22Rv1 (cell line): ENCODE results near the gene LRGUK.

ENCODE experiments used
- H3K27ac ChIP-seq: fragments of 450-650 bp; 2 replicates; pipeline ENCODE4 v1.5.1; 2017
- ZFX ChIP-seq: fragments of 450-650 bp; IDR thresholded peaks from 2 replicates; pipeline ENCODE4 v1.6.1; 2017; ENCODE audit warnings: antibody characterized with exemption, borderline replicate concordance
- TF ChIP-seq, protein P1 (sequence below): fragments of 450-650 bp; IDR thresholded peaks from 2 replicates; pipeline ENCODE4 v1.5.1; 2017; ENCODE audit warnings: mild to moderate bottlenecking

Gene LRGUK

DNA sequence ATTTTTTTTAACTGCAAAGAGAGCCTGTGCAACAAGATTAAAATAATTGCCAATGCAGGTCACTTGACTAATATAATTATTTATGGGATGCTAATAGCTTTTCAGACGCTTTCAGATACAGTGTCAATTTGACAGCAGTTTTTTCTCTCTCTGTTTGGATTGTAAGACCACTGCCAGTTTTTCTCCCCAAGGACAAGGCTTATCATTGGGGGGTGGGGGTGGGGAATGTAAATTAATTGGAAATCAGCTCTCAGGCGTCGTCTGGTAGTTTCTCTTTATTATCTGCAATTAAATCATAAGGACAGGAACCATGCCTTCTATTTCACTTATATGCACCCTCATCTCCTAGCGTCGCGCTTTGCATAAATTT lies 559 bp upstream of the LRGUK start:
- H3K27ac ChIP-seq: no peak overlapping the region
- TF ChIP-seq, protein P1, sequence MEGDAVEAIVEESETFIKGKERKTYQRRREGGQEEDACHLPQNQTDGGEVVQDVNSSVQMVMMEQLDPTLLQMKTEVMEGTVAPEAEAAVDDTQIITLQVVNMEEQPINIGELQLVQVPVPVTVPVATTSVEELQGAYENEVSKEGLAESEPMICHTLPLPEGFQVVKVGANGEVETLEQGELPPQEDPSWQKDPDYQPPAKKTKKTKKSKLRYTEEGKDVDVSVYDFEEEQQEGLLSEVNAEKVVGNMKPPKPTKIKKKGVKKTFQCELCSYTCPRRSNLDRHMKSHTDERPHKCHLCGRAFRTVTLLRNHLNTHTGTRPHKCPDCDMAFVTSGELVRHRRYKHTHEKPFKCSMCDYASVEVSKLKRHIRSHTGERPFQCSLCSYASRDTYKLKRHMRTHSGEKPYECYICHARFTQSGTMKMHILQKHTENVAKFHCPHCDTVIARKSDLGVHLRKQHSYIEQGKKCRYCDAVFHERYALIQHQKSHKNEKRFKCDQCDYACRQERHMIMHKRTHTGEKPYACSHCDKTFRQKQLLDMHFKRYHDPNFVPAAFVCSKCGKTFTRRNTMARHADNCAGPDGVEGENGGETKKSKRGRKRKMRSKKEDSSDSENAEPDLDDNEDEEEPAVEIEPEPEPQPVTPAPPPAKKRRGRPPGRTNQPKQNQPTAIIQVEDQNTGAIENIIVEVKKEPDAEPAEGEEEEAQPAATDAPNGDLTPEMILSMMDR: no peak
- no peak for TF ChIP-seq ZFX

GRCh38 chr7:134128829-134129228 lies 1.7 kb downstream of the LRGUK start:
- TF ChIP-seq, protein P1: no peak
- TF ChIP-seq ZFX: no peak
- H3K27ac ChIP-seq: no peak overlapping the region

GRCh38 chr7:134129856-134130523 lies 2.9 kb downstream of the LRGUK start:
- H3K27ac ChIP-seq: no peak overlapping the region
- TF ChIP-seq, protein P1: no peak
- TF ChIP-seq ZFX: no peak

DNA sequence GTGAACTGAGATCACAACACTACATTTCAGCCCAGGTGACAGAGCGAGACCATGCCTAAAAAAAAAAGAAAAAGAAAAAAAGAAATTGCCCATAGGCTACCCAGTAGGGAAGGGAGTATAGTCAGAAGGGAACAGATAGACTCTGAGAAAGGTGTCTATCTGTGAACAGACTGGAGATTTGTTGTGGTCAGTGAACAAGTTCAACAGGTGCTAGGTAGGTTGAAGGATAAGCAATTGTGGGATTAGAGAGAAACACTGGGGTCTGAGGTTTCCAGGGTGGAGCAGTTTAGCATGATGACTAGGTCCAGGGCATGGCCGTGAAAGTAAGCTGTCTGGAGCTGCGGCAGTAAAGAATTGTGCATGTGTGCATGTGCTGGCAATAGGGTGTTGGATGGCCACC lies 6.9 kb downstream of the LRGUK start:
- TF ChIP-seq, protein P1: no peak
- no peak overlapping the region for H3K27ac ChIP-seq

DNA sequence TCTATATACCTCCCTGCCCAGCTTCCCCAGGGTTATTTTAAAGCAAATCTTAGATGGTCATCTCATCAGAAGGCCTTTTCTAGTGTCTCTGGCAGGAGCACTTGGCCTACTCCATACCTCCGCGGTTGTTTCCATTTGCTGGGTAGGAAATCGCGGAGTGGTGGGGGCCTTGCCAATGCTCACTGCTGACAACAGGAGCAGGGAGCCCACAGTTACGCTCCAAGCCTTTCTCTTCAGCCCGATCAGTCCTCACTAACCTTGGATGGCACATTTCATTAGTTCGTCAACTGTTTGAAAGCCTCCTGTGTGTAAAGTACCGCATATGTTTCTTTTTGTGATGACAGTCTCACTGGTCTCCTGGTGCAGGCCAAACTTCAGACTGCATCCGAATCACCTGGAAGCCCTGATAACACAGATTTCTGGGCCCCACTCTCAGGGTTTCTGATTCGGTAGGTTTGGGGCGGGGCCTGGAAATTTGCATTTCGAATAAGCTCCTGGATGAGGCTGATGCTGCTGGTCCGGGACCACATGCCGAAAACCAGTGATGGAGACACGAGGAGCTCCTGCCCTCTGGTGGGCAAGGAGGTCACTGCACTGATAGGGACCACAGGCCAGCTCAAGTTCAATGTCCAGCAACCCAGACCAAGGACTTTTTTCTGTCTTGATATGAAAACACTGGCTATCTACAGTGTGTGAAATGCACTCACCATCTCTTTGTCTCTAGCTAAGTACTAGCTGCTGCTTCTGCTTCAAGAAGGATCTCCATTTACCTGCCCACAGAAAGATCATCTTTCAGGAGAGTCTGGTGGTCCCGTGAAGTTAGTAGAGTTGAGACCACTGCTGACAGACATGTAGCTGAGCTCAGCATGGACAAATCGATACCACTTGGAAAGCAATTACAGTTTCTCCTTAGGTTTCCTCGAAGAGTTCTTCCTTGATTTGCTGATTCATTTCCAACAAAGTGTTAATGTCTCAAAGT lies 14.0 kb downstream of the LRGUK start:
- no peak overlapping the region for H3K27ac ChIP-seq

GRCh38 chr7:134141868-134142264 lies 14.7 kb downstream of the LRGUK start:
- no peak for TF ChIP-seq ZFX
- TF ChIP-seq, protein P1: no peak
- H3K27ac ChIP-seq: no peak overlapping the region

More for the DNA sequence above, 14.0 kb downstream of the LRGUK start:
- TF ChIP-seq, protein P1: peak; percentile 98
- no peak for TF ChIP-seq ZFX
